ENCODE results near the gene SIRT1. TPM values are rescaled to one million over a fixed set of nuclear protein-coding genes. Genes with fewer than 3 reads are reported as not detected.
A peak's percentile ranks its signal among the peaks of the same experiment; 100 is the strongest.
"Not testable (repeated sequence)": the region's sequence is repeated elsewhere in the genome, so short reads cannot be mapped to it uniquely, and the experiment has no call there.

Gene SIRT1
- total RNA-seq, 1 donor from 2014 or later: 24.1 TPM

GRCh38 chr10:67877421-67877820 is 7.0 kb upstream of the SIRT1 start:
- DNase-seq: not testable (repeated sequence)

- no peak for DNase-seq
Observed at GRCh38 chr10:67878133-67878532, 6.3 kb upstream of the SIRT1 start.

GRCh38 chr10:67883710-67884312 is 645 bp upstream of the SIRT1 start:
- no peak for DNase-seq

GRCh38 chr10:67884842-67885670 is 600 bp downstream of the SIRT1 start:
- DNase-seq: peak; percentile 74

- no peak for DNase-seq
Observed at GRCh38 chr10:67893637-67894036, 9.2 kb downstream of the SIRT1 start.

GRCh38 chr10:67903581-67903980 is 19.1 kb downstream of the SIRT1 start:
- no peak for DNase-seq

- no peak for DNase-seq
Observed at GRCh38 chr10:67912331-67912946, 28.0 kb downstream of the SIRT1 start.

- no peak for DNase-seq
Observed at GRCh38 chr10:67914777-67915340, 30.4 kb downstream of the SIRT1 start.

GRCh38 chr10:67917169-67917568 is 32.7 kb downstream of the SIRT1 start:
- no peak for DNase-seq

GRCh38 chr10:67917679-67918078 is 33.2 kb downstream of the SIRT1 start:
- DNase-seq: no peak

GRCh38 chr10:67921065-67921464 is 36.6 kb downstream of the SIRT1 start:
- DNase-seq: no peak

GRCh38 chr10:67923551-67923950 is 39.1 kb downstream of the SIRT1 start:
- no peak for DNase-seq

- no peak for DNase-seq
Observed at GRCh38 chr10:67924136-67924535, 39.7 kb downstream of the SIRT1 start.

- DNase-seq: no peak
Observed at GRCh38 chr10:67925449-67926005, 41.1 kb downstream of the SIRT1 start.

- DNase-seq: no peak
Observed at GRCh38 chr10:67926951-67927350, 42.5 kb downstream of the SIRT1 start.

- DNase-seq: no peak
Observed at GRCh38 chr10:67933199-67933598, 48.7 kb downstream of the SIRT1 start.

- DNase-seq: no peak
Observed at GRCh38 chr10:67934336-67934735, 49.9 kb downstream of the SIRT1 start.

GRCh38 chr10:67935223-67935622 is 50.8 kb downstream of the SIRT1 start:
- DNase-seq: no peak

GRCh38 chr10:67936416-67936815 is 52.0 kb downstream of the SIRT1 start:
- DNase-seq: no peak

GRCh38 chr10:67943917-67944316 is 59.5 kb downstream of the SIRT1 start:
- DNase-seq: no peak

- DNase-seq: no peak
Observed at GRCh38 chr10:67955614-67956013, 71.2 kb downstream of the SIRT1 start.

- no peak for DNase-seq
Observed at GRCh38 chr10:67959839-67960476, 75.5 kb downstream of the SIRT1 start.
